Measurements from ENCODE around the gene OVCA2.

DNA sequence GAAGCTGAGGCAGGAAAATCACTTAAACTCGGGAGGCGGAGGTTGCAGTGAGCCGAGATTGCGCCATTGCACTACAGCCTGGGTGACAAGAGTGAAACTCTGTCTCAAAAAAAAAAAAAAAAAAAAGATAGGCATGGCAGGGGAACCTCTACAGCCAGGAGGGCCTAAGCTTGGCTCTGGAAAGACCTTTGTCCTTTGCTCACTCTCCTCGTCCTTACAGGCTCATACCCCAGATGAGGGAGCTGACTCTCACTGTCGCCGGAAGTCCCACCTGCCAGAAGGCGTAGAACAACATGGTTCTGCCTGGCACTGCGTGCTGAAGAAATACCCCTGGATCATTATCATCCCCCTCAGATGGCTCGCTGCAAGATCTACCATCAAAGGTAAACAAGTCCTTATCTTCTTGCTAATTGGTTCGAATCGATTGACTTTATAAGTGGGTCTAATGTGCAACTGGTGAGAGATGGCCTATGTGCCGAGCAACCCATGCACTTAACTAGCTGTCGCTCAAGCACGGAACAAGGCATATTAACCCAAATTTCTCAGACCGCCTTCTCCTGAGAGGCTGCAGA lies 46.4 kb upstream of the OVCA2 start:
- TF ChIP-seq, protein P1, sequence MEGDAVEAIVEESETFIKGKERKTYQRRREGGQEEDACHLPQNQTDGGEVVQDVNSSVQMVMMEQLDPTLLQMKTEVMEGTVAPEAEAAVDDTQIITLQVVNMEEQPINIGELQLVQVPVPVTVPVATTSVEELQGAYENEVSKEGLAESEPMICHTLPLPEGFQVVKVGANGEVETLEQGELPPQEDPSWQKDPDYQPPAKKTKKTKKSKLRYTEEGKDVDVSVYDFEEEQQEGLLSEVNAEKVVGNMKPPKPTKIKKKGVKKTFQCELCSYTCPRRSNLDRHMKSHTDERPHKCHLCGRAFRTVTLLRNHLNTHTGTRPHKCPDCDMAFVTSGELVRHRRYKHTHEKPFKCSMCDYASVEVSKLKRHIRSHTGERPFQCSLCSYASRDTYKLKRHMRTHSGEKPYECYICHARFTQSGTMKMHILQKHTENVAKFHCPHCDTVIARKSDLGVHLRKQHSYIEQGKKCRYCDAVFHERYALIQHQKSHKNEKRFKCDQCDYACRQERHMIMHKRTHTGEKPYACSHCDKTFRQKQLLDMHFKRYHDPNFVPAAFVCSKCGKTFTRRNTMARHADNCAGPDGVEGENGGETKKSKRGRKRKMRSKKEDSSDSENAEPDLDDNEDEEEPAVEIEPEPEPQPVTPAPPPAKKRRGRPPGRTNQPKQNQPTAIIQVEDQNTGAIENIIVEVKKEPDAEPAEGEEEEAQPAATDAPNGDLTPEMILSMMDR (conservative IDR thresholded peaks at IDR 0.05) = no peak
- no peak for TF ChIP-seq ZFX (IDR thresholded peaks at IDR 0.05)

Data from C4-2B (cell line).